Endothelial cell of umbilical vein (primary cell): ENCODE results near the gene ADGRD1. TPM values are rescaled to one million over a fixed set of nuclear protein-coding genes. Genes with fewer than 3 reads are reported as not detected.

Experiments
- BruUV-seq: library from RNA; stranded (reverse); fragments of 400-500 nt; replicated peaks from 2 replicates; lab custom pipeline; 2021; lab: Mats Ljungman, UMichigan
- CTCF ChIA-PET: fragments of 300-600, 350-600 bp; sonication (Branson Sonifier 250); formaldehyde crosslinking; loops from one replicate; lab custom pipeline; 2021; ENCODE audit warnings: antibody characterized with exemption, inconsistent platforms; lab: Charles Lee
- POLR2A ChIA-PET: fragments of 300-600, 350-600 bp; sonication (Branson Sonifier 250); formaldehyde crosslinking; loops from one replicate; lab custom pipeline; 2021; ENCODE audit warnings: antibody characterized with exemption, inconsistent platforms; lab: Charles Lee
- DNase-seq: peaks from one replicate; pipeline ENCODE4 v3.0.0-alpha.2; 2011; ENCODE audit warnings: low read depth, low spot score
- FAIRE-seq: peaks from 2 replicates; lab custom pipeline; 2011; peaks lifted over from hg19 to GRCh38; lab: Jason Lieb, UNC
- H2AFZ ChIP-seq: 2 replicates; pipeline ENCODE4 v1.6.0; 2012; ENCODE audit warnings: low read depth, low read length, control low read depth, inconsistent platforms
- H3K27ac ChIP-seq: 2 replicates; pipeline ENCODE4 v1.5.1; 2011; ENCODE audit warnings: low read depth, mild to moderate bottlenecking, control low read depth, low read length, moderate library complexity; ENCODE audit not compliant: insufficient read depth
- H3K27me3 ChIP-seq, 2 experiments: 2 replicates each; pipeline versions ENCODE4 v1.6.0 to v1.6.1; 2011; ENCODE audit warnings: low read length in 2 of 2, mixed read lengths in 1 of 2; ENCODE audit not compliant: control insufficient read depth in 2 of 2, insufficient read depth in 2 of 2
- H3K36me3 ChIP-seq, 2 experiments: 2 replicates in 1 of 2; 3 replicates in 1 of 2; pipeline ENCODE4 v1.5.1; 2011; ENCODE audit warnings: low read length in 2 of 2, mild to moderate bottlenecking in 1 of 2, moderate library complexity in 1 of 2; ENCODE audit not compliant: control insufficient read depth in 2 of 2, insufficient read depth in 2 of 2; ENCODE audit errors: extremely low read depth in 1 of 2
- H3K4me1 ChIP-seq: 3 replicates; pipeline ENCODE4 v1.5.1; 2011; ENCODE audit warnings: mild to moderate bottlenecking, low read length; ENCODE audit not compliant: control insufficient read depth, insufficient read depth; ENCODE audit errors: extremely low read depth
- H3K4me2 ChIP-seq: 2 replicates; pipeline ENCODE4 v1.6.1; 2011; ENCODE audit warnings: low read length, control low read depth, mixed read lengths; ENCODE audit not compliant: insufficient read depth
- H3K4me3 ChIP-seq, 3 experiments: fragments of 200-600 bp in 1 of 3; sonication (generic), shearing (Covaris generic) in 1 of 3; replicated peaks in 1 of 3; 2 replicates each; pipeline ENCODE4 v1.5.1; 2011 to 2016; ENCODE audit warnings: control low read depth in 3 of 3, low read length in 3 of 3, mild to moderate bottlenecking in 2 of 3, inconsistent platforms in 1 of 3, low read depth in 1 of 3, moderate library complexity in 1 of 3; ENCODE audit not compliant: insufficient read depth in 1 of 3
- H3K79me2 ChIP-seq: 2 replicates; pipeline ENCODE4 v1.6.0; 2012; ENCODE audit warnings: low read length, inconsistent platforms; ENCODE audit not compliant: control insufficient read depth, insufficient read depth
- H3K9ac ChIP-seq: replicated peaks from 2 replicates; pipeline ENCODE3; 2011; ENCODE audit warnings: low read length, control low read depth; ENCODE audit not compliant: insufficient read depth; ENCODE audit errors: extremely low read depth
- H3K9me1 ChIP-seq: replicated peaks from 3 replicates; pipeline ENCODE4 v1.6.0; 2011; ENCODE audit warnings: mild to moderate bottlenecking, low read length; ENCODE audit not compliant: control insufficient read depth, insufficient read depth; ENCODE audit errors: extremely low read depth
- H3K9me3 ChIP-seq: replicated peaks from 2 replicates; pipeline ENCODE4 v1.5.1; 2012; ENCODE audit warnings: low read length, inconsistent platforms; ENCODE audit not compliant: control insufficient read depth, insufficient read depth
- H4K20me1 ChIP-seq: replicated peaks from 2 replicates; pipeline ENCODE3; 2011; ENCODE audit warnings: mild to moderate bottlenecking, low read length; ENCODE audit not compliant: control insufficient read depth, insufficient read depth; ENCODE audit errors: extremely low read depth
- CTCF ChIP-seq, 2 donors: IDR thresholded peaks; 1 replicate in 1 of 2; 2 replicates in 1 of 2; pipeline ENCODE4 v1.5.1; 2011; ENCODE audit warnings: low read length in 2 of 2, mild to moderate bottlenecking in 2 of 2, moderate library complexity in 2 of 2, control low read depth in 1 of 2, inconsistent platforms in 1 of 2, low read depth in 1 of 2; ENCODE audit not compliant: insufficient read depth in 1 of 2; ENCODE audit errors: extremely low read depth in 1 of 2
- EZH2 ChIP-seq: IDR thresholded peaks from 2 replicates; pipeline ENCODE4 v1.6.1; 2012; ENCODE audit warnings: borderline replicate concordance, low read depth, mild to moderate bottlenecking, moderate library complexity, low read length, inconsistent platforms; ENCODE audit not compliant: severe bottlenecking
- GATA2 ChIP-seq: IDR thresholded peaks from 2 replicates; pipeline ENCODE4 v1.7.0; 2011; ENCODE audit warnings: low read depth, mild to moderate bottlenecking, moderate library complexity, mixed read lengths, low read length; ENCODE audit not compliant: insufficient read length, insufficient read depth
- JUN ChIP-seq: IDR thresholded peaks from 2 replicates; pipeline ENCODE4 v1.6.1; 2011; ENCODE audit warnings: borderline replicate concordance, low read depth; ENCODE audit not compliant: insufficient read length, insufficient read depth
- MAX ChIP-seq: IDR thresholded peaks from 2 replicates; pipeline ENCODE4 v1.6.1; 2011; ENCODE audit not compliant: insufficient read depth, insufficient read length
- MYC ChIP-seq: IDR thresholded peaks from one replicate; pipeline ENCODE4 v1.6.1; 2011; ENCODE audit warnings: mild to moderate bottlenecking, low read depth, low read length
- POLR2A ChIP-seq: IDR thresholded peaks from 2 replicates; pipeline ENCODE4 v1.6.1; 2012; ENCODE audit warnings: low read depth, mild to moderate bottlenecking, control low read depth, low read length
- dilution Hi-C: fragments of 300-500 bp; cut with MboI; formaldehyde crosslinking; loops from one replicate; pipeline ENCODE4 v1.15.0; 2019; ENCODE audit warnings: low sequenced_read_pairs; ENCODE audit not compliant: extremely low pct_ligation_motif_present
- intact Hi-C: fragments of 100-400 bp; cut with micrococcal nuclease; formaldehyde crosslinking; loops from one replicate; pipeline ENCODE4 v1.10.0; 2022
- polyA plus RNA-seq, 4 experiments: library from polyadenylated mRNA; depleted of rRNA in 3 of 4; stranded (reverse) in 3 of 4; unstranded in 1 of 4; fragments of >200 nt; gene quantifications; 2 replicates each; pipeline versions ENCODE4 v1.2.1 to v1.2.3, GENCODE V29; 2011 to 2012; ENCODE audit warnings: missing spikeins in 1 of 4
- total RNA-seq: library from RNA; stranded (reverse); gene quantifications from 2 replicates; pipeline ENCODE4 v1.2.3, GENCODE V29; 2021

The ADGRD1 gene
- total and polyA plus RNA-seq, 2 donors (not counting 3 experiments of a cell fraction or from before 2014, with no cell fraction given): 0.07 TPM; not detected in 1

- no peak for TF ChIP-seq MYC
- no peak for TF ChIP-seq JUN
- TF ChIP-seq GATA2: no peak
- no peak for TF ChIP-seq POLR2A
- TF ChIP-seq EZH2: no peak
- TF ChIP-seq CTCF (IDR thresholded peaks at IDR 0.05; ENCODE audit: extremely low read depth in 1 of 2, insufficient read depth in 1 of 2, low read depth in 1 of 2, low read length in 2 of 2): no peak
- TF ChIP-seq MAX: no peak
- Histone ChIP-seq H3K4me2 (no peak overlapping the region), H3K27me3 (no peaks in the 10 kb centered on the region), H3K79me2 (no peaks in the 10 kb centered on the region), H4K20me1 (no peaks in the 10 kb centered on the region), H3K27ac (no peak overlapping the region), H2AFZ (no peak overlapping the region), H3K9ac (no peak overlapping the region), H3K9me3 (no peaks in the 10 kb centered on the region), H3K4me1 (no peaks in the 10 kb centered on the region), H3K36me3 (no peaks in the 10 kb centered on the region), H3K4me3 (no peak overlapping the region), H3K9me1 (no peaks in the 10 kb centered on the region)
- DNase-seq (no peak), FAIRE-seq (no peak)
- no TSS peak for BruUV-seq
- dilution Hi-C loops (no loop called here), intact Hi-C loops (no loop called here)
- POLR2A ChIA-PET: no interaction called here
- CTCF ChIA-PET: no interaction called here
Measured at GRCh38 chr12:131050463-131051154, 96.9 kb downstream of the ADGRD1 start.
